Small intestine (tissue), 7 donors: ENCODE measurements around the gene EPS15. TPM values are rescaled to one million over a fixed set of nuclear protein-coding genes. Genes with fewer than 3 reads are reported as not detected.
"Not testable (repeated sequence)": the region's sequence is repeated elsewhere in the genome, so short reads cannot be mapped to it uniquely, and the experiment has no call there.

Experiments
- DNase-seq, 2 donors: peaks; one replicate each; pipeline versions ENCODE4 v3.0.0 to v3.0.0-alpha.2; 2013
- FAIRE-seq: peaks from 2 replicates; lab custom pipeline; 2012; peaks lifted over from hg19 to GRCh38; lab: Jason Lieb, UNC
- H3K27ac ChIP-seq, 3 donors: one replicate each; pipeline ENCODE4 v1.5.1; 2013; ENCODE audit warnings: low read length in 2 of 3, mild to moderate bottlenecking in 2 of 3, control low read depth in 1 of 3, inconsistent platforms in 1 of 3, low read depth in 1 of 3, moderate library complexity in 1 of 3
- H3K27me3 ChIP-seq, 3 donors: one replicate each; pipeline ENCODE4 v1.6.1; 2013; ENCODE audit warnings: low read length in 3 of 3, inconsistent platforms in 1 of 3; ENCODE audit not compliant: control insufficient read depth in 3 of 3, insufficient read depth in 3 of 3
- H3K36me3 ChIP-seq, 3 donors: one replicate each; pipeline ENCODE4 v1.6.1; 2013; ENCODE audit warnings: low read length in 3 of 3, inconsistent platforms in 1 of 3, low read depth in 1 of 3, mild to moderate bottlenecking in 1 of 3, moderate library complexity in 1 of 3; ENCODE audit not compliant: control insufficient read depth in 3 of 3, insufficient read depth in 2 of 3
- H3K4me1 ChIP-seq, 3 donors: one replicate each; pipeline ENCODE4 v1.6.1; 2013; ENCODE audit warnings: low read length in 2 of 3, inconsistent platforms in 1 of 3, low read depth in 1 of 3, mild to moderate bottlenecking in 1 of 3, moderate library complexity in 1 of 3; ENCODE audit not compliant: control insufficient read depth in 3 of 3, insufficient read depth in 2 of 3
- H3K4me3 ChIP-seq, 3 donors: one replicate each; pipeline ENCODE4 v1.5.1; 2013; ENCODE audit warnings: low read length in 3 of 3, control low read depth in 1 of 3, inconsistent platforms in 1 of 3, low read depth in 1 of 3, mild to moderate bottlenecking in 1 of 3, moderate library complexity in 1 of 3
- H3K9me3 ChIP-seq, 2 donors: one replicate each; pipeline ENCODE4 v1.6.1; 2013; ENCODE audit warnings: low read depth in 1 of 2, low read length in 1 of 2; ENCODE audit not compliant: control insufficient read depth in 2 of 2, insufficient read depth in 1 of 2
- WGBS, 3 donors: extraction: QIAGEN DNeasy Blood & Tissue Kit; methylation state at CpG; one replicate each; pipeline ENCODE4 v1.1.7; 2013; 5-methylcytosine and 5-hydroxymethylcytosine counted together
- polyA plus RNA-seq, 4 donors: library from polyadenylated mRNA; stranded (reverse) in 3 of 4; unstranded in 1 of 4; fragments of 200-250 nt in 3 of 4; fragments of 120-200 nt in 1 of 4; gene quantifications; one replicate each; pipeline versions ENCODE4 v1.2.1 to v1.2.3, GENCODE V29; 2013
- donor health status: healthy with polysubstance abuse.
- donor health status: control.
- donor health status: control.
- donor health status: Bipolar disorder and iron deficiency.
- donor health status: healthy.

EPS15 gene
- polyA plus RNA-seq, 4 donors = 14.1 to 29.4 (median 15.2) TPM

GRCh38 chr1:51541313-51542050 is 22.4 kb upstream of the EPS15 start:
- Histone ChIP-seq H3K9me3 (peaks cover 0 to 5% of the 10 kb centered on the region in 2 donors), H3K4me1 (peaks cover 2 to 4% (median 3%) of the 10 kb centered on the region in 3 donors), H3K36me3 (peaks cover 0 to 2% (median 0%) of the 10 kb centered on the region in 3 donors), H3K27me3 (no peaks in the 10 kb centered on the region), H3K4me3 (no peak overlapping the region), H3K27ac (no peak overlapping the region)
- 39 to 64% (median 58%) methylated on average over 2 of the region's 2 CpGs for WGBS, 3 donors
- peak; percentile 48 to 52 for DNase-seq
- FAIRE-seq = no peak

DNA sequence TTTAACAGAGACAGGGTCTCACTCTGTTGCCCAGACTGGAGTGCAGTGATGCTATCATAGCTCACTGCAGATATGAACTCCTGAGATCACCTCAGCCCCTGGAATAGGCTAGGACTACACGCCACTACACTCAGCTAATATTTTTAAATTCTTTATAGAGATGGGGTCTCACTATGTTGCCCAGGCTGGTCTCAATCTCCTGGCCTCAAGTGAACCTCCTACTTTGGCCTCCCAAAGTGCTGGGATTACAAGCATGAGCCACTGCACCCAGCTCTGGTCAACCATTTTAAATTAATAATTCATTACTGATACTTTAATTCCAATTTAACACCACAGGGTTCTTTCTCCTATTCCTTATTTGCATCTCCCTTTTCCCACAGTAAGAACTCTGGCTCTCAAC is 18.5 kb upstream of the EPS15 start:
- Histone ChIP-seq H3K27me3 (no peaks in the 10 kb centered on the region), H3K4me3 (no peak overlapping the region), H3K36me3 (peaks cover 0 to 2% (median 0%) of the 10 kb centered on the region in 3 donors), H3K27ac (no peak overlapping the region), H3K9me3 (peaks cover 0 to 5% of the 10 kb centered on the region in 2 donors), H3K4me1 (peaks cover 2 to 4% (median 3%) of the 10 kb centered on the region in 3 donors)
- 96 to 100% (median 100%) methylated on average over 1 of the region's 1 CpG for WGBS, 3 donors
- FAIRE-seq = no peak
- DNase-seq = no peak

DNA sequence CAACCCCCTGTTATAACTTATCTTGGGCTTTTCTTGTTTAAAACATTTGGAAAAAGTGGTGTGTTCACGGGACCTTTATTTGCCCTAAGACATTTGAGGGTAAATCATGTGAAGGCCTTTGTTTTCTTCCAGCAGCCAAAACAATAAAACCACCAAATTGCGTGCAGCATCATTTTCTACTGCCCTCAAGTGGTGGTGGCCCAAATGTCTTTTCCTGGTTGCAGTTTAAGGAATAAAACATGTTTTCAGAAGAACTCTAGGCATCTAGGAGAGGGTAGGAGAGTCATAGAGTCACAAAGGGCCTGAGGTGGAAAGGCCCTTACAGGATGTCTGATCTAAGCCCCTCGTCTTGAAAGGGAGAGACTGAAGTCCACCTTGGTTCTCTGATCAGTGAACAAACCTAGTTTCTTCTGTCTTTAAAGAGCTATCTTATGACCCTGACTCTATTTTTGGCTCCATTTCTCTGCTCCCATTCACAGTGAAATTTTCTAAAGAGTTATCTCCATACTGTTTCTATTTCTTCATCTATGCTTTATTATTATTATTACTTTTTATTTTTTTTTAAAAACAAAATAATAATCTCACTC is 16.0 kb upstream of the EPS15 start:
- H3K36me3 ChIP-seq = peaks cover 0 to 2% (median 0%) of the 10 kb centered on the region in 3 donors
- no peaks in the 10 kb centered on the region for H3K27me3 ChIP-seq
- DNase-seq (peak; percentile 51 to 58), FAIRE-seq (no peak)
- 8 to 17% (median 15%) methylated on average over 3 of the region's 3 CpGs for WGBS, 3 donors
- H3K4me1 ChIP-seq = no peaks in the 10 kb centered on the region
- no peak overlapping the region for H3K27ac ChIP-seq
- no peak overlapping the region for H3K4me3 ChIP-seq
- peaks cover 0 to 5% of the 10 kb centered on the region in 2 donors for H3K9me3 ChIP-seq

GRCh38 chr1:51534447-51534846 is 15.4 kb upstream of the EPS15 start:
- Histone ChIP-seq H3K4me1 (no peaks in the 10 kb centered on the region), H3K9me3 (peaks cover 0 to 5% of the 10 kb centered on the region in 2 donors), H3K4me3 (no peak overlapping the region), H3K27me3 (no peaks in the 10 kb centered on the region), H3K36me3 (peaks cover 0 to 2% (median 0%) of the 10 kb centered on the region in 3 donors), H3K27ac (no peak overlapping the region)
- DNase-seq (no peak), FAIRE-seq (no peak)
- WGBS, 3 donors = 46 to 66% (median 53%) methylated on average over 3 of the region's 3 CpGs

GRCh38 chr1:51532853-51533252 is 13.8 kb upstream of the EPS15 start:
- no peak for FAIRE-seq
- H3K4me3 ChIP-seq = no peak overlapping the region
- H3K36me3 ChIP-seq = peaks cover 0 to 3% (median 0%) of the 10 kb centered on the region in 3 donors
- WGBS, 3 donors = 81 to 91% (median 89%) methylated on average over 1 of the region's 1 CpG
- H3K9me3 ChIP-seq = peaks cover 0 to 5% of the 10 kb centered on the region in 2 donors
- DNase-seq = no peak
- no peak overlapping the region for H3K27ac ChIP-seq
- H3K4me1 ChIP-seq = no peaks in the 10 kb centered on the region
- no peaks in the 10 kb centered on the region for H3K27me3 ChIP-seq

DNA sequence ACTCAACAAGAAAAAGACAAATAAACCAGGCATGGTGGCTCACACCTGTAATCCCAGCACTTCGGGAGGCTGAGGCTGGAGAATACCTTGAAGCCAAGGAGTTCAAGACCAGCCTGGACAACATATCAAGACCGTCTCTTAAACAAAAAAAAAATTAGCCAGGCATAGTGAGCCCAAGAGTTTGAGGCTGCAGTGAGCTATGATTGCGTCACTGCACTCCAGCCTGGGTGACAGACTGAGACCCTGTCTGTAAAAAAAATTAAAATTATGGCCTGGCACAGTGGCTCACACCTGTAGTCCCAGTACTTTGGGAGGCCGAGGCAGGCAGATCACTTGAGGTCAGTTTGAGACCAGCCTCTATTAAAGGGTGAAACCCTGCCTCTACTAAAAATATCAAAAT is 11.4 kb upstream of the EPS15 start:
- not testable (repeated sequence) for H3K27me3 ChIP-seq, H3K27ac ChIP-seq, FAIRE-seq, H3K36me3 ChIP-seq, H3K4me1 ChIP-seq, H3K9me3 ChIP-seq, H3K4me3 ChIP-seq, DNase-seq
- 94 to 100% (median 96%) methylated on average over 4 of the region's 4 CpGs for WGBS, 3 donors

DNA sequence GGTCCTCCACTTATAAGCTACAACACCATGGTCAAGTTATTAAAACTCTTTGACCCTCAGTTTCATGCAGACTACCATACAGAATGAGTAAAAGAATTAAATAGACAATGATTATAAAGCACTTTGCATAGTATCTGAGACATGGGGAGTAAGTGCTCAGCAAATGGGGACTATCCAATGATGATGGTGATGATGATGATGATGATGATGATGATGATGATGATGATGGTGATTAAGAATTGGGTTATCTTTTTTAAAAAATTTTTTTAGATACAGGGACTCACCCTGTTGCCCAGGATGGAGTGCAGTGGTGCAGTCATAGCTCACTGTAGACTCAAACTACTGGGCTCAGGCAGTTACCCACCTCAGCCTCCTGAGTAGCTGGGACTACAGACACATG is 8.1 kb upstream of the EPS15 start:
- FAIRE-seq (no peak), DNase-seq (no peak)
- no peak overlapping the region for H3K4me3 ChIP-seq
- peaks cover 0 to 7% (median 5%) of the 10 kb centered on the region in 3 donors for H3K36me3 ChIP-seq
- H3K27ac ChIP-seq = no peak overlapping the region
- H3K9me3 ChIP-seq = no peaks in the 10 kb centered on the region
- H3K4me1 ChIP-seq = no peaks in the 10 kb centered on the region
- H3K27me3 ChIP-seq = no peaks in the 10 kb centered on the region

DNA sequence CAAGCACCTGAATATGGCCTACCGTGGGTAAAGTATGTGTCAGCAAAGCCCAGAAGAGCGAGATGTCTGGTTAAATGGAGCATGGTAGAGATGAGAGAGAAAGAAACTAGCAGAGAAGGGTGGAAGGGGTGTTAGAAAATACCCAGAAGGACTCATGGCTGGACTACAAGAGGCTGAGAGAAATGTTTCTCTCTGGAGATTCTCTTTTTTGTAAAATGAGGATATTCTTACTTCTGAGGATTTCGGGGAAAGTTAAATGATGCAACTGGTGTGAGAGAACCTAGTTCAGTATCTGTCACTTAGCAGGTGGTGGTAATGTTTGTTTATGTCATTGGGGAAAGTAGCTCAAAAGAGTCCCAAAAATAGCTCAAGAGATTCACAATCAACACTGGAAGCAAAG is 7.2 kb upstream of the EPS15 start:
- no peak overlapping the region for H3K4me3 ChIP-seq
- no peak for DNase-seq
- FAIRE-seq = no peak
- H3K27ac ChIP-seq = no peak overlapping the region
- no peaks in the 10 kb centered on the region for H3K4me1 ChIP-seq
- no peaks in the 10 kb centered on the region for H3K9me3 ChIP-seq
- 84 to 92% (median 89%) methylated on average over 3 of the region's 3 CpGs for WGBS, 3 donors
- peaks cover 0 to 7% (median 5%) of the 10 kb centered on the region in 3 donors for H3K36me3 ChIP-seq
- no peaks in the 10 kb centered on the region for H3K27me3 ChIP-seq
